SU-DHL-6 (cell line): ENCODE results near the gene GCFC2.

Source experiments
- EZH2phosphoT487 ChIP-seq: fragments of 200-600 bp; sonication (generic), shearing (Covaris generic); conservative IDR thresholded peaks from 2 replicates; pipeline ENCODE4 v1.6.1; 2018; ENCODE audit warnings: mild to moderate bottlenecking, antibody characterized with exemption, low read length, moderate library complexity, mixed read lengths
- TF ChIP-seq, protein P1 (sequence below): fragments of 200-600 bp; sonication (generic); IDR thresholded peaks from one replicate; pipeline ENCODE4 v1.5.1; 2017; ENCODE audit warnings: antibody characterized with exemption, mild to moderate bottlenecking, low read length, moderate library complexity; ENCODE audit not compliant: insufficient read depth, poor library complexity, severe bottlenecking

DNA sequence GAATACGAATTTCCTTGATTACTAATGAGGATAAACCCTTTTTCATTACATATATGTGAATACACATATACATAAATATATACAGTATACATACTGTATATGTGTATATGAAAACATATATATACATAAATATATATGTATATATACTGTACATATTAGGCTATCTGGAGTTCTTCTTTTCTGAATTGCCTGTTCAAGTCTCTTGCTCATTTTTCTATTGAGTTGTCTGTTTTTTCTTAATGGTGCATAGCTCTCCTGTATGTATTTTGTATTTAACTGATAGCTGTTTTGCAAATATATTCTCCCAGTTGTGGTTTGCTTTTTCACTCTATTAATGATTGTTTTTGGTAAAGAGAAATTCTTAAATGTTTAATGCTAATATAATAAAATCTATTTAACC is 8.9 kb upstream of the GCFC2 start:
- TF ChIP-seq, protein P1, sequence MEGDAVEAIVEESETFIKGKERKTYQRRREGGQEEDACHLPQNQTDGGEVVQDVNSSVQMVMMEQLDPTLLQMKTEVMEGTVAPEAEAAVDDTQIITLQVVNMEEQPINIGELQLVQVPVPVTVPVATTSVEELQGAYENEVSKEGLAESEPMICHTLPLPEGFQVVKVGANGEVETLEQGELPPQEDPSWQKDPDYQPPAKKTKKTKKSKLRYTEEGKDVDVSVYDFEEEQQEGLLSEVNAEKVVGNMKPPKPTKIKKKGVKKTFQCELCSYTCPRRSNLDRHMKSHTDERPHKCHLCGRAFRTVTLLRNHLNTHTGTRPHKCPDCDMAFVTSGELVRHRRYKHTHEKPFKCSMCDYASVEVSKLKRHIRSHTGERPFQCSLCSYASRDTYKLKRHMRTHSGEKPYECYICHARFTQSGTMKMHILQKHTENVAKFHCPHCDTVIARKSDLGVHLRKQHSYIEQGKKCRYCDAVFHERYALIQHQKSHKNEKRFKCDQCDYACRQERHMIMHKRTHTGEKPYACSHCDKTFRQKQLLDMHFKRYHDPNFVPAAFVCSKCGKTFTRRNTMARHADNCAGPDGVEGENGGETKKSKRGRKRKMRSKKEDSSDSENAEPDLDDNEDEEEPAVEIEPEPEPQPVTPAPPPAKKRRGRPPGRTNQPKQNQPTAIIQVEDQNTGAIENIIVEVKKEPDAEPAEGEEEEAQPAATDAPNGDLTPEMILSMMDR, result no peak
- TF ChIP-seq EZH2phosphoT487, result no peak
